ENCODE data around the gene GPR68.

- no peak for TF ChIP-seq RAD21 (IDR thresholded peaks at IDR 0.05; ENCODE audit: low read depth)
- no peak for TF ChIP-seq CREB1 (IDR thresholded peaks at IDR 0.05; ENCODE audit: low read depth)
- no peak for TF ChIP-seq CEBPB (IDR thresholded peaks at IDR 0.05)
- TF ChIP-seq REST (IDR thresholded peaks at IDR 0.05; ENCODE audit: low read depth) = no peak
- no peak for TF ChIP-seq TAF1 (IDR thresholded peaks at IDR 0.05; ENCODE audit: low read depth)
- TF ChIP-seq EP300 (IDR thresholded peaks at IDR 0.05; ENCODE audit: borderline replicate concordance) = no peak
Measured at GRCh38 chr14:91214306-91214705, 30.2 kb downstream of the GPR68 start.

Measured in Ishikawa (cell line).